ENCODE data around the gene BATF.

The BATF gene

DNA sequence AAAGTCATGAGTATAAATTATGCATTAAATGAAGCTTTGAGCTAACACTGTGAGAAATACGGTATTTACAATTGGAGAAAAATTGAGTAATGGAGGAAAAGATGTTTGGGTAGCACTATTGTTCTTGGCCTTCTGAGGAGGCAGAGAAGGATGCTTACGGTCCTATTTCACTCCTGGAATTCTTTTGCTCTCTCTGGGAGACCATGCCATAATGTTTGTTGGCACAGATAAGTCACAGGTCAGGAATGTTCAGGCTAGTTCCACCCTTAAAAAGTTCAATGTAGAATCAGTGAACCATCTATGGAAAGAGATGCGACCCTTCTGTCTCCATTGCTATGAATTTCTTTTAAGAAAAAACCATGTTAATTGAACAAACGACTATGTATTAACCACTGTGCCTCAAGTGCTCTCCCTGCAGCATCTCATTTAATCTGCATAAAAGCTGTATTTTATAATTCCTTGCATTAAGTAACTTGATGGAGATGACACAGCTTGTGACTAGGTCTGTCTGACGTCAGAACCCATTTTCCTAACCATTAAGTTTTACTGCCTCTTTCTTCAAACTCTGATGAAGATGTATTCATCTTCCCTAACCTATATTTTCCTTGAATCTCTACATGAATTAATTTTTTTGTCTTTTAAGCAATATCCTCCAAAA is 9.5 kb downstream of the BATF start:
- TF ChIP-seq SIN3A (IDR thresholded peaks at IDR 0.05; ENCODE audit: borderline replicate concordance, insufficient read depth, low read length): no peak

DNA sequence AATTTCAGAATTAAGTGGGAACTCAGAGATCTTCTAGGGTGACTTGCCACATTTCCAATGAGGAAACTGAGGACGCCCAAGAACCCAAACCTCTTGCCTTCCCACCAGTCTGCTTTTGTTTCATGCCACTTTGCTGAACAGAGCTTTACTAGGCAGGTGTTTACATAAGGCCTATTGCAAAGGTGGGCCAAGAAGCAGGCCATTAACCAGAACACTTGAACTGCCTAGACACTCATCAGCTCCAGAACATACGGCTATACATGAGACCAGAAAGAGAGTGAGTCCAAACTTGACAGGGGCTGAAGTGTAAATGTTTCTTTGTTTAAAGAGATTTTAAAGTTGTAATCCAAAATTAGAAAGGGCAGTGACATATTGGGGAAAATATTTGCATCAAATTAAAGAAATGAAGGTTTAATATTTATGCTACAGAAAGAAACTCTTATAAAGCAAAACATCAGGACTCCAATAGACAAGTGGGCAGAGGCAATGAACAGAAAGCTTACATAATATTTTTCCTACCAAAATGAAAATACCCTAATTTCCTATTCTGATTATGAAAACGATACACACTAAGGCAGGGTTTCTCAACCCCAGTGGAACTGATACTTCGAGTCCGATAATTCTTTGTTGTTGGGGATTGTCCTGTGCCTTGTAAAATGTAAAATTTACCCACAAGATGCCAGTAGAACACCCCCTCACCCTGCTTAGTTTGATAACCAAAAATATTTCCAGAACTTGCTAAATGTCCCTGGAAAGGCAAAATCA is 11.7 kb downstream of the BATF start:
- no peak for TF ChIP-seq TAF1 (IDR thresholded peaks at IDR 0.05; ENCODE audit: borderline replicate concordance, insufficient read depth, low read length)
- TF ChIP-seq, protein P1, sequence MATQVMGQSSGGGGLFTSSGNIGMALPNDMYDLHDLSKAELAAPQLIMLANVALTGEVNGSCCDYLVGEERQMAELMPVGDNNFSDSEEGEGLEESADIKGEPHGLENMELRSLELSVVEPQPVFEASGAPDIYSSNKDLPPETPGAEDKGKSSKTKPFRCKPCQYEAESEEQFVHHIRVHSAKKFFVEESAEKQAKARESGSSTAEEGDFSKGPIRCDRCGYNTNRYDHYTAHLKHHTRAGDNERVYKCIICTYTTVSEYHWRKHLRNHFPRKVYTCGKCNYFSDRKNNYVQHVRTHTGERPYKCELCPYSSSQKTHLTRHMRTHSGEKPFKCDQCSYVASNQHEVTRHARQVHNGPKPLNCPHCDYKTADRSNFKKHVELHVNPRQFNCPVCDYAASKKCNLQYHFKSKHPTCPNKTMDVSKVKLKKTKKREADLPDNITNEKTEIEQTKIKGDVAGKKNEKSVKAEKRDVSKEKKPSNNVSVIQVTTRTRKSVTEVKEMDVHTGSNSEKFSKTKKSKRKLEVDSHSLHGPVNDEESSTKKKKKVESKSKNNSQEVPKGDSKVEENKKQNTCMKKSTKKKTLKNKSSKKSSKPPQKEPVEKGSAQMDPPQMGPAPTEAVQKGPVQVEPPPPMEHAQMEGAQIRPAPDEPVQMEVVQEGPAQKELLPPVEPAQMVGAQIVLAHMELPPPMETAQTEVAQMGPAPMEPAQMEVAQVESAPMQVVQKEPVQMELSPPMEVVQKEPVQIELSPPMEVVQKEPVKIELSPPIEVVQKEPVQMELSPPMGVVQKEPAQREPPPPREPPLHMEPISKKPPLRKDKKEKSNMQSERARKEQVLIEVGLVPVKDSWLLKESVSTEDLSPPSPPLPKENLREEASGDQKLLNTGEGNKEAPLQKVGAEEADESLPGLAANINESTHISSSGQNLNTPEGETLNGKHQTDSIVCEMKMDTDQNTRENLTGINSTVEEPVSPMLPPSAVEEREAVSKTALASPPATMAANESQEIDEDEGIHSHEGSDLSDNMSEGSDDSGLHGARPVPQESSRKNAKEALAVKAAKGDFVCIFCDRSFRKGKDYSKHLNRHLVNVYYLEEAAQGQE (IDR thresholded peaks at IDR 0.05; ENCODE audit: insufficient read depth in 1 of 2, low read depth in 2 of 2, low read length in 2 of 2): no peak
- TF ChIP-seq SIN3A (IDR thresholded peaks at IDR 0.05; ENCODE audit: borderline replicate concordance, insufficient read depth, low read length): no peak
- no peak for TF ChIP-seq POLR2AphosphoS5 (IDR thresholded peaks at IDR 0.05; ENCODE audit: low read depth, low read length)
- no peak for TF ChIP-seq FOXP2 (optimal IDR thresholded peaks at IDR 0.05; ENCODE audit: borderline replicate concordance, extremely low read depth, extremely low read length, insufficient read depth)

DNA sequence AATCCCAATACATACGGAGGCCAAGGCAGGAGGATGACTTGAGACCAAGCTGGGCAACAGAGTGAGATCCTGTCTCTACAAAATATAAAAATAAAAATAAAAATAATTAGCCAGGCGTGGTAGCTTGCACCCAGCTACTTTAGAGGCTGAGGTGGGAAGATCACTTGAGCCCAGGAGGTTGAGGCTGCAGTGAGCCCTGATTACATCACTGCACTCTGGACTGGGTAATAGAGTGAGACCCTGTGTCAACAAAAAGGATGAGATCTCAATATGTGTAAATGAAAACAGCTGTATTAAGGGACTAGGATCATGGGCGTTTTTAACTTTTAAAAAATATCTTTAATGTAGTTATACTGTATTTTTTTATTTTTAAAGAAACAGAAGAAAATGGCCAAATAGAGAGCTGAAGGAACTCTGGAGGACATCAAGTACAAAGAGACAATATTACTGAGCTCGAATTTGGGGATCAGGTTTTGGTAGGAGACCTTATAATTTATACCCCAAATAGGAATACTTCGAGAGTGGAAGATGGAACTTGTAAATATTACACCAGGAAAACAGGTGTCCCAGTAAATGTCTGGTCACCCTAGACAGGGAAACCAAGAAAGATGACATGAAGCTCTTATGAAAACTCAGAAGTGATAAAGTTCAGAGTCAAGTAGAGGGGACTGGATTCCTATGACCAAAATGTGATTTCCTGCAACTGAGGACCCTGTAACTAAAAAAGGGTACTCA is 13.1 kb downstream of the BATF start:
- TF ChIP-seq SIN3A (IDR thresholded peaks at IDR 0.05; ENCODE audit: borderline replicate concordance, insufficient read depth, low read length): no peak
- no peak for TF ChIP-seq TAF1 (IDR thresholded peaks at IDR 0.05; ENCODE audit: borderline replicate concordance, insufficient read depth, low read length)
- no peak for TF ChIP-seq POLR2AphosphoS5 (IDR thresholded peaks at IDR 0.05; ENCODE audit: low read depth, low read length)
- TF ChIP-seq, protein P1 (IDR thresholded peaks at IDR 0.05; ENCODE audit: insufficient read depth in 1 of 2, low read depth in 2 of 2, low read length in 2 of 2): no peak
- no peak for TF ChIP-seq FOXP2 (optimal IDR thresholded peaks at IDR 0.05; ENCODE audit: borderline replicate concordance, extremely low read depth, extremely low read length, insufficient read depth)

DNA sequence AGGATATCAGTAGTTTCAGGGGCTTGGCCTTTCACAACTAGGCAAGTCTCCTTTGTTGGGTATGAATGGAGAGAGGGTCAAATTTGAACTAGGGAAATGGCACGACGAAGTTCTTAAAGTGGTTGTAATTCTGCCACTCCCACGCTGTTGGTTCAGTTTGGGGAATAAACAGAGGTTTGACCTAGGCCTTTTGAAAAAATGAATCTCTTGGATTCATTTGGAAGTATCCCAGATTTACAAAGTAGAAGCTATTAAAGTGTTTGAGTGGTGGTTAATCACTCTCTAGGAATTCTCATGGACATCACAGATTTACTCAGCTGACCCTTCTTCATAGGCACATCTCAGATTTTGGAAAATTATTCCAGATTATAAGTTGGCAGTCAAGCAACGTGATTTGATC is 14.8 kb downstream of the BATF start:
- TF ChIP-seq FOXP2 (optimal IDR thresholded peaks at IDR 0.05; ENCODE audit: borderline replicate concordance, extremely low read depth, extremely low read length, insufficient read depth) (no peak), TAF1 (IDR thresholded peaks at IDR 0.05; ENCODE audit: borderline replicate concordance, insufficient read depth, low read length) (no peak), SIN3A (IDR thresholded peaks at IDR 0.05; ENCODE audit: borderline replicate concordance, insufficient read depth, low read length) (no peak), POLR2AphosphoS5 (IDR thresholded peaks at IDR 0.05; ENCODE audit: low read depth, low read length) (no peak)
- TF ChIP-seq, protein P1 (IDR thresholded peaks at IDR 0.05; ENCODE audit: insufficient read depth in 1 of 2, low read depth in 2 of 2, low read length in 2 of 2): no peak

DNA sequence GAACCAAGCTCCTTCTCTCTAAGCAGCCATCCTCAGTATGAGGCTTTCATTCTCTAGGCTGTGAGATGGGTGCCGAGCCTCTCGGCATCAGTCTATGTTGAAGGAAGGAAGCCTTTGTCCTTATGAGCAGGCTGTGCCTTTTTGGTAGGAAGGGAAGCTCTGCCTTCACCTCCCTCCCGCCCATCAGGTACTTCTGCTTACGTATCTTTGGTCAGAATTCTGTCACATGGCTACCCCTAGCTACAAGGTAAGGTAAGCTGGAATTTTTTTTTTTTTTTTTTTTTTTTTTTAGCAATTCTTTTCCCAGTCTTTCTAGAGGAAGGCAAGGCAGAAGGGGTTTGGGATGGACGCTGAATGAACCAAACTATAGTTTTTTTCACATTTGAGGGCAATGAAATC is 16.9 kb downstream of the BATF start:
- TF ChIP-seq SIN3A (IDR thresholded peaks at IDR 0.05; ENCODE audit: borderline replicate concordance, insufficient read depth, low read length): no peak
- no peak for TF ChIP-seq FOXP2 (optimal IDR thresholded peaks at IDR 0.05; ENCODE audit: borderline replicate concordance, extremely low read depth, extremely low read length, insufficient read depth)
- no peak for TF ChIP-seq POLR2AphosphoS5 (IDR thresholded peaks at IDR 0.05; ENCODE audit: low read depth, low read length)
- TF ChIP-seq, protein P1 (IDR thresholded peaks at IDR 0.05; ENCODE audit: insufficient read depth in 1 of 2, low read depth in 2 of 2, low read length in 2 of 2): no peak
- TF ChIP-seq TAF1 (IDR thresholded peaks at IDR 0.05; ENCODE audit: borderline replicate concordance, insufficient read depth, low read length): no peak

Measured in PFSK-1 (cell line).